HG03060 (cell line): ENCODE measurements around the gene DLK2.
"Not testable (repeated sequence)": the region's sequence is repeated elsewhere in the genome, so short reads cannot be mapped to it uniquely, and the experiment has no call there.

ENCODE experiments used
- ATAC-seq: cut with Tn5 transposase; IDR thresholded peaks from one replicate; pipeline ENCODE4 v1.9.1; 2021; ENCODE audit warnings: low read depth, moderate number of reproducible peaks; ENCODE audit not compliant: unreplicated experiment

The DLK2 gene

GRCh38 chr6:43432009-43432945, 23.1 kb downstream of the DLK2 start:
- ATAC-seq = no peak

DNA sequence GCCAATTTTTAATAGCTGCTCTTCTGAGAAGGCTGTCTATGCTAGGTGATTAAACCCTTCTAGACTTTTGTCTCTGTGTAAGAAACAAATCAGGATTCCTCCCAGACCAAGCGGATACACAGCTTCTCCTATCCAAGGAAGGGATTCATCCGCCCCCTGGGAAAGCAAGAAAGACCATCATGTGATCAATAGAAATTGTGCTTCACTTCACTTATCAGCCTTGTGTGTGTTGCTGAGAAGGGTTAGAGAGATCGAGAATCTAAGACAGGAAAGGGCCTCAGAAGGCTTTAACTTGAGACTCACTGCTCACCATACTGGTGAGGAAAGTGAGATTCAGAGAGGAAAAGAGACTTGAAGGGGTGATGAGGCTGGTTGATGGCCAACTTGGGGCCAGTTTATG, 26.5 kb downstream of the DLK2 start:
- ATAC-seq = no peak

- ATAC-seq = no peak
Measured at GRCh38 chr6:43428112-43428570, 27.2 kb downstream of the DLK2 start.

GRCh38 chr6:43427406-43428111, 27.8 kb downstream of the DLK2 start, which contains the start of gene ABCC10:
Gene ABCC10 (plus strand): TSS chr6:43427541. CDS start chr6:43427979, 438 bp downstream.
- ATAC-seq = peak; percentile 67

DNA sequence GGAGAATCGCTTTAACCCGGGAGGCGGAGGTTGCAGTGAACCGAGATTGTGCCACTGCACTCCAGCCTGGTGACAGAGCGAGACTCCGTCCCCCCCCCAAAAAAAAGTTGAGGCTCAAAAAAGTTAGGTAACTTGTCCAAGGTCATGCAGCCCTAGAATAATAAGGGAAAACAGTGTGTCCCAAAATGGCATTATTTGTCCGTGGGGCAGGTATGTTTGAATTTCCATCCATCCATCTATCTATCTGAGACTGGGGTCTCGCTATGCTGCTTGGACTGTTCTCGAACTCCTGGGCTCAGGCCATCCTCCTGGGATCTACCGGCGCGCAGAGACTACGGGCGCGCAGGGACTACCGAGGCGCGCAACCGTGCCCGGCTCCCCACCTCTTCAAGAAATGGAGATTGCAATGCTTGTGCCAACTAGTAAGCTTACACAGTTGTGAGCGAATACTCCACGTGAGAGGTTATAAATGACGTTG, 28.4 kb downstream of the DLK2 start:
- no peak for ATAC-seq

- ATAC-seq = not testable (repeated sequence)
Measured at GRCh38 chr6:43425083-43425482, 30.3 kb downstream of the DLK2 start.

GRCh38 chr6:43421831-43422230, 33.5 kb downstream of the DLK2 start:
- no peak for ATAC-seq

DNA sequence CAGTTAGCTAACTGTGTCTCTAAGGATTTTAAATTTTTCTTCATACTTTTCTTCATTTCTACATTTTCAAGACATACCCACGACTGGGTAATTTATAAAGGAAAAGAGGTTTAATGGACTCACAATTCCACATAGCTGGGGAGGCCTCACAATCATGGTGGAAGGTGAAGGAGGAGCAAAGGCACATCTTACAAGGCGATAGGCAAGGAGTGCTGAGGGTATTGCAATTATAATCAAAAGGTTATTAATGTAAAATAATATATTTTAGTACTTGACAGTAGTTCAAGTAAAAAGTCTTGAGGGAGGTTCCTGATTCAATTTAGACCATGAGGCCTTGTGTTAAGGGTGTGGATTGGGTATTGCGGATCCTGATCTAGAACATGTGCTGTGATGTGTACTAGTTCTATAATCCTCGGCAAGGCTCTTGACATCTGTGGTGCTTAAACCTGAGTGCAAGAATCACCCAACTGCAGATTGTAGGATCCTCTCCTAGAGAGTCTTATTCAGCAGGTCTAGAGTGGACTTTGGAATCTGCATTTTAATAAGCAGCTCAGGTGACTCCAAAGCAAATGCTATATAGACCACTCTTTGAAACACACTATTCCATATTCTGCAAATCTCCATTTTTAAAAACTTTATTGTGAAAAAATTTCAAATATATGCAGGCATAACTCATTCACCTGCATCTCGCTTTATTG, 35.2 kb downstream of the DLK2 start:
- no peak for ATAC-seq

- ATAC-seq = no peak
Measured at GRCh38 chr6:43416935-43417334, 38.4 kb downstream of the DLK2 start.

DNA sequence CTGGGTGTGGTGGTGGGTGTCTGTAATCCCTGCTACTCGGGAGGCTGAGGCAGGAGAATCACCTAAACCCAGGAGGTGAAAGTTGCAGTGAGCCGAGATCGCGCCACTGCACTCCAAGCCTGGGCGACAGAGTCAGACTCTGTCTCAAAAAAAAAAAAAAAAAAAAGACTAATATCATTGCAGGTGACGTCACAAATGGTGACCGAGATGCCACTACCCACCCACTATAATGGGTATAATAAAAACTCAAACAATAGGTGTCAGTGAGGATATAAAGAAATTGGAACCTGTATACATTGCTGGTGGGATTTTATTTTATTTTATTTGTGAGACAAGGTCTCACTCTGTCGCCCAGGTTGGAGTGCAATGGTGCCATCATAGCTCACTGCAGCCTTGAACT, 40.1 kb downstream of the DLK2 start:
- ATAC-seq = not testable (repeated sequence)

GRCh38 chr6:43413002-43413401, 42.3 kb downstream of the DLK2 start:
- no peak for ATAC-seq

- ATAC-seq = no peak
Measured at GRCh38 chr6:43412541-43412940, 42.8 kb downstream of the DLK2 start.

GRCh38 chr6:43410776-43411175, 44.6 kb downstream of the DLK2 start:
- not testable (repeated sequence) for ATAC-seq

DNA sequence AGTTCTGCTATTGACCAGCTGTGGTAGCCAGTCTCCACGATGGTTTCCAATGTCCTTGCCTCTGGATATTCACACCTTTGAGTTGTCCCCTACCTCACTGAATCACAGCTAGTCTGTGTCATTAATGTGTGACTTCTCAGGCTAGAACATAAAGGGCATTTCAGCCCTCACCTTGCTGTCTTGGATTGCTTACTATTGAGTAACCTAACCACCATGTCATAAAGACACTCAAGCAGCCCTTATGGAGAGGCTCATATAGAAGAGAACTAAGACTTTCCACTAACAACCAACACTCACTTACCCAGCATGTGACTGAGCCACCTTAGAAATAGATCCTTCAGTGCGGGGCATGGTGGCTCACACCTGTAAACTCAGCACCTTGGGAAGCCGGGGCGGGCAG, 47.1 kb downstream of the DLK2 start:
- ATAC-seq = no peak

- ATAC-seq = no peak
Measured at GRCh38 chr6:43407296-43407695, 48.1 kb downstream of the DLK2 start.

- no peak for ATAC-seq
Measured at GRCh38 chr6:43405354-43405753, 50.0 kb downstream of the DLK2 start.

DNA sequence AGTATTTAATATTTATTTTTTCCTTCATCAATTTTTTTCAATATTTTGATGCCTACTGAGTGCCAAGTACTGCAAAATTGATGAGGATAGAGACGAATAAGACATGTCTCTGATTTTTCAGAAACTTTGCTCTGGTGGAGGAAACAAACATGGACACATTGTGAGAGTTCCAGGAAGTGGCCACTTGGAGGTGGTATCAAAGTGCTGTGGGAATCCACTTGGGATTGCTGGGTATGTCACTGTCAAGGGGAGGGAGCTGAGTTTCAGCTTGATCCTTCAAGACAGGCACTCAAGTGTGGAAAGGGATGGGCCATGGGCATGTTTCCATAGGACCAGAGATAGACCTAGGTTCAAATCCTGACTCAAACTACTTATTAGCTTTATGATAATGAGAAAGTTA, 52.5 kb downstream of the DLK2 start:
- no peak for ATAC-seq

DNA sequence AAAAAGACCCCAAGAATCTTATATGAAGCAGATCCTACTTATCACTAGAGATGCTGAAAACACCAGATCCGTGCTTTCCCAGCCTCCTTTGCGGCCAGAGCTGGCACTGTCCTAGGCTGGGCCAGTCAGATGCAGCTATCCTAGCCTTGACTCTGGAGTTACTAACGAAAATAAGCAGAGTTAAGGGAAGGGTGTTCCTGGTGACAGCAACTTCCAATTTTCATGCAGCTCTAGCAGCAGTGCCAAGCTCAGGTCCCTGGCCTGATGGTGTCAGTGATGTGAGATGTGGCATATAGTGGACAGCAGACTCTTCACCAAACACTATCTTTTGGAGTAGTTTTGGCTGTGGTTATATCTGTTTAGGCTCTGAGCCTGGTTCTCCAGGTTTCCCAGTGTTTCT, 53.6 kb downstream of the DLK2 start:
- no peak for ATAC-seq
